Suprapubic skin (tissue), 4 donors: ENCODE results near the gene SPATA13. TPM values are rescaled to one million over a fixed set of nuclear protein-coding genes. Genes with fewer than 3 reads are reported as not detected.

ENCODE experiments used
- DNase-seq, 2 donors: peaks; one replicate each; pipeline ENCODE4 v3.0.0-alpha.2; 2019; ENCODE audit warnings: low spot score in 2 of 2
- H3K27ac ChIP-seq: fragments of 200-600 bp; sonication (generic); one replicate; pipeline ENCODE4 v1.5.1; 2019
- H3K27me3 ChIP-seq: fragments of 200-600 bp; sonication (generic); one replicate; pipeline ENCODE4 v1.5.1; 2019
- H3K36me3 ChIP-seq: fragments of 200-600 bp; sonication (generic); one replicate; pipeline ENCODE4 v1.5.1; 2019
- H3K4me1 ChIP-seq: fragments of 200-600 bp; sonication (generic); one replicate; pipeline ENCODE4 v1.5.1; 2019
- H3K4me3 ChIP-seq: fragments of 200-600 bp; sonication (generic); one replicate; pipeline ENCODE4 v1.5.1; 2019; ENCODE audit warnings: mild to moderate bottlenecking
- H3K9me3 ChIP-seq: fragments of 200-600 bp; sonication (generic); one replicate; pipeline ENCODE4 v1.5.1; 2019
- EP300 ChIP-seq: sonication (generic); formaldehyde crosslinking; IDR thresholded peaks from one replicate; pipeline ENCODE4 v1.6.1; 2017; ENCODE audit warnings: antibody characterized with exemption
- POLR2A ChIP-seq, 2 donors: fragments of 450-650 bp; IDR thresholded peaks; one replicate each; pipeline ENCODE4 v1.6.1; 2017; ENCODE audit warnings: antibody characterized with exemption in 2 of 2, mild to moderate bottlenecking in 2 of 2, moderate library complexity in 2 of 2
- POLR2AphosphoS5 ChIP-seq, 3 donors: sonication (generic); formaldehyde crosslinking; IDR thresholded peaks; one replicate each; pipeline ENCODE4 v1.6.1; 2017; ENCODE audit warnings: antibody characterized with exemption in 3 of 3
- WGBS: methylation state at CpG from one replicate; pipeline ENCODE4 v1.1.5; 2018; 5-methylcytosine and 5-hydroxymethylcytosine counted together
- total RNA-seq, 4 donors: library from RNA; depleted of rRNA; stranded (reverse); fragments of >200 nt; gene quantifications; one replicate each; pipeline ENCODE4 v1.1.0, GENCODE V29; 2016
- TF ChIP-seq, protein P1 (sequence below), 2 donors: fragments of 200-600 bp in 1 of 2; fragments of 450-650 bp in 1 of 2; sonication (generic) in 1 of 2; IDR thresholded peaks; one replicate each; pipeline ENCODE4 v1.5.1; 2016 to 2019; ENCODE audit warnings: antibody characterized with exemption in 2 of 2, mild to moderate bottlenecking in 1 of 2, moderate library complexity in 1 of 2

Gene SPATA13
- total RNA-seq, 4 donors from 2014 or later, result 26.5 to 64.2 (median 31.6) TPM

DNA sequence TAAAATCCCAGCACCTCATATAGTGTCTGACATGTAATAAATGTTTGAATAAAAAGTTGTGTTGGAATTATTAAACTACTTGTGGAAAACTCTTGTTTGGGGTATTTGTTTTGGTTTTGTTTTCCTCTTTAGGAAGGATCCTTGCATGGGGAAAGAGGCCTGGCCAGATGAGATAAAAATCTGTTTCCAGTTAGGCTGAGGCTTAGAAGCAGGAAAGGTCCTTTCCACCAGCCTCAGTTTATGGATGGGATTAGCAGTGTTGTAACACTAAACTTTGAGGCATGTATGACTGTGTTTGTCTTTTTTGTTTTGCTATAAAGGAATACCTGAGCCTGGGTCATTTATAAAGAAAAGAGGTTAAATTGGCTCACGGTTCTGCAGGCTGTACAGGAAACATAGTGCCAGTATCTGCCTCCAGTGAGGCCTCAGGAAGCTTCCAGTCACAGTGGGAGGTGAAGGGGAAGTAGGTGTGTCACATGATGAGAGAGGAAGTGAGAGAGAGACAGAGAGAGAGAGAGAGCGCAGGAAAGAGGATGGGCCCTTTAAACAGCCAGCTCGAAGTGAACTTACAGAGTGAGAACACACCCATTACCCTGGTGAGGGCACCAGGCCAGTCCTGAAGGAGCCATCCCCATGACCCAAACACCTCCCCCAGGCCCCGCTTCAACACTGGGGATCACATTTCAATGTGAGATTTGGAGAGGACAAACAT lies 21.6 kb downstream of the SPATA13 start:
- Histone ChIP-seq H3K27ac (no peak overlapping the region), H3K4me3 (no peak overlapping the region), H3K27me3 (no peaks in the 10 kb centered on the region), H3K9me3 (no peaks in the 10 kb centered on the region), H3K4me1 (no peaks in the 10 kb centered on the region), H3K36me3 (no peaks in the 10 kb centered on the region)
- 77% methylated on average over 4 of the region's 4 CpGs for WGBS
- DNase-seq, result no peak
- TF ChIP-seq, protein P1, sequence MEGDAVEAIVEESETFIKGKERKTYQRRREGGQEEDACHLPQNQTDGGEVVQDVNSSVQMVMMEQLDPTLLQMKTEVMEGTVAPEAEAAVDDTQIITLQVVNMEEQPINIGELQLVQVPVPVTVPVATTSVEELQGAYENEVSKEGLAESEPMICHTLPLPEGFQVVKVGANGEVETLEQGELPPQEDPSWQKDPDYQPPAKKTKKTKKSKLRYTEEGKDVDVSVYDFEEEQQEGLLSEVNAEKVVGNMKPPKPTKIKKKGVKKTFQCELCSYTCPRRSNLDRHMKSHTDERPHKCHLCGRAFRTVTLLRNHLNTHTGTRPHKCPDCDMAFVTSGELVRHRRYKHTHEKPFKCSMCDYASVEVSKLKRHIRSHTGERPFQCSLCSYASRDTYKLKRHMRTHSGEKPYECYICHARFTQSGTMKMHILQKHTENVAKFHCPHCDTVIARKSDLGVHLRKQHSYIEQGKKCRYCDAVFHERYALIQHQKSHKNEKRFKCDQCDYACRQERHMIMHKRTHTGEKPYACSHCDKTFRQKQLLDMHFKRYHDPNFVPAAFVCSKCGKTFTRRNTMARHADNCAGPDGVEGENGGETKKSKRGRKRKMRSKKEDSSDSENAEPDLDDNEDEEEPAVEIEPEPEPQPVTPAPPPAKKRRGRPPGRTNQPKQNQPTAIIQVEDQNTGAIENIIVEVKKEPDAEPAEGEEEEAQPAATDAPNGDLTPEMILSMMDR (IDR thresholded peaks at IDR 0.05), result no peak
- no peak for TF ChIP-seq POLR2A (IDR thresholded peaks at IDR 0.05)
- TF ChIP-seq EP300, result no peak

DNA sequence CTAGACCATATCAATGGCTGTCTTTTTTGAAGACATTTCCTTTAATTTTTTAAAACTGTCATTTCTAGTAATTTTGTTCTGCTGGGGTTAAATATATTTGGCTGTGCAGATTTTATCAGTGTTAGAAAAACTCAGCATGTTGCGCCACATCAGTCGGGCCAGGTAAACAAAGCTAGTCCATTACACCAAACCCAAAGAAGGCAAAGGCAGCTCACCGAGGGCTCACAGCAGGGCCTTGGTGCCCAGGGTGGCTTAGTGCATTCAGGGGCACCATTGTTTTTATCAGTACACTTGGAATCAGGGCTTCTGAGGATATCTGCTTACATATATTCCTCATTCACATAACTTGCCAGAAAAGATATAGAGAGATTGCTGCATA lies 22.2 kb downstream of the SPATA13 start:
- Histone ChIP-seq H3K36me3 (no peaks in the 10 kb centered on the region), H3K27ac (no peak overlapping the region), H3K9me3 (no peaks in the 10 kb centered on the region), H3K4me1 (no peaks in the 10 kb centered on the region), H3K4me3 (no peak overlapping the region), H3K27me3 (no peaks in the 10 kb centered on the region)
- 70% methylated on average over 3 of the region's 3 CpGs for WGBS
- no peak for DNase-seq
- TF ChIP-seq, protein P1 (IDR thresholded peaks at IDR 0.05), result no peak
- TF ChIP-seq EP300, result no peak
- TF ChIP-seq POLR2A (IDR thresholded peaks at IDR 0.05), result no peak
- no peak for TF ChIP-seq POLR2AphosphoS5 (IDR thresholded peaks at IDR 0.05)

DNA sequence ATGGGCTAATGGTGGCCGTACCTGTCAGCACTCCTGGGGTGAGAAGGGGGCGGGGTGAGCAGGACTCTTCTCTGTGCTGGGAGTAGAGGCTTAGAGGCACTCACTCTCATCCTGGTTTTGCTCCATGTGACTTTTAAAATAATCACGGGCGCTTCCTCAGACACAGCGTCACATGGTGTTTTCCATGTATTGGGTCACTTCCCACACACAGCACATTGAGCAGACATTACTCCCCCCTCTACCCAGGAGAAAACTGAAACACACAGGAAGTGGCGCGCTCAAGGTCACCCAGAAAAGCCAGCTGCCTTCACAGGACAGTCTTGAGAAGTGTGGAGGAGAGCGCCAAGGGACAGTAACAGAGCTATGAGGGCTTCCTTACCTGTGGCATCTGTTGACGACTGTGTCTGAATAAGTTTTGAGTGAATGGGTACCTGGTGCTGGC lies 23.2 kb downstream of the SPATA13 start:
- WGBS, result 93% methylated on average over 9 of the region's 9 CpGs
- H3K27me3 ChIP-seq, result no peaks in the 10 kb centered on the region
- TF ChIP-seq, protein P1 (IDR thresholded peaks at IDR 0.05), result no peak
- TF ChIP-seq POLR2AphosphoS5 (IDR thresholded peaks at IDR 0.05), result no peak
- no peak for TF ChIP-seq POLR2A (IDR thresholded peaks at IDR 0.05)
- no peak for TF ChIP-seq EP300
- no peaks in the 10 kb centered on the region for H3K9me3 ChIP-seq
- H3K27ac ChIP-seq, result no peak overlapping the region
- no peaks in the 10 kb centered on the region for H3K4me1 ChIP-seq
- no peaks in the 10 kb centered on the region for H3K36me3 ChIP-seq
- no peak overlapping the region for H3K4me3 ChIP-seq
- no peak for DNase-seq

DNA sequence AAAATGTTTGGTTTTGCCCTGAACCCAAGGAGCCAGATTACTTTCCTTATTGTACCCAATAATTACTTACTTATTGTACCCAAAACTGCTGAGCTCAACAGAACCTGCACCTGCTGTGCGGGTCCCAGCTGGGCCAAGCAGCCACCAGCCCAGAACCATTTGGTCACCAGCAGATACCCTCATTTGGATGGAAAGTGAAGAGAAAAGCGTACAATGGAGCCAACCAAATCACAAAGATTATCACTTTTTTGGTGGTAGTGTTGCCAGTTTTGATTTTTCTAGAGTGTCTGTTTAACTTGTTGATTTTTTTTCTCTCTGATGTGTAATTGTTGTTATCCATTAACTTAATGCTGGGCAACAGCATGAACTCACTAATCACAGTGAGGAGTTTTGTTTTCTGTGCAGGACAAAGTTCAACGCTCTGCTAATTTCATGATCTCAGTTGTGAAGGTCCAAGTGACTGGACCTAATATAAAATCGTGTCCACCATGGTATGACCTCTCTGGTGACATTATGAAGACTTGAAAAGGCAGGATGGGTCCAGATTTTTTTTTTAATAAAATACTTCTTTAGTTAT lies 23.8 kb downstream of the SPATA13 start:
- DNase-seq, result no peak

DNA sequence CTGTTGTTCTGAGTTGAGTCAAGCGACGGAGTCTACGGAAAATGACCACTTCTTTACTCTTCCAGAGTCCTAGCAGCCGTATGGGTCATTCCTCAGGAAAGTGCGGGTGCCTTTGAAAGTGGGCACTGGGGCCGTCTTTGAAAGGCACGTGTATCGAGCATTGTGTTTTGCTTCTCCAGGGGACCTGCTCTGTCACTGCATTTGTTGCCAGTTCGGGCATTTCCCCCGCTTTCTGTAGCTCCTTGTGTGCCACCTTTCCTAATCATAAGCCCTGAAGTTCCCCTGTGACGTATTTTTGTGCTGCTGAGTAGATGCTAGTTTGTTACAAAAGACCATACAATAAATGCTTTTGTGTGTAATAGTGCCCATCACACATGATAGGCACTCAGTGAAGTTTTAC lies 24.4 kb downstream of the SPATA13 start:
- TF ChIP-seq POLR2A (IDR thresholded peaks at IDR 0.05), result no peak
- TF ChIP-seq EP300, result no peak
- TF ChIP-seq, protein P1 (IDR thresholded peaks at IDR 0.05), result no peak
- no peak for TF ChIP-seq POLR2AphosphoS5 (IDR thresholded peaks at IDR 0.05)

More for the DNA sequence above, 23.8 kb downstream of the SPATA13 start:
- H3K27me3 ChIP-seq, result no peaks in the 10 kb centered on the region
- H3K9me3 ChIP-seq, result no peaks in the 10 kb centered on the region
- no peak overlapping the region for H3K4me3 ChIP-seq
- H3K4me1 ChIP-seq, result no peaks in the 10 kb centered on the region
- no peak overlapping the region for H3K27ac ChIP-seq
- TF ChIP-seq EP300, result no peak
- no peak for TF ChIP-seq POLR2A (IDR thresholded peaks at IDR 0.05)
- TF ChIP-seq, protein P1 (IDR thresholded peaks at IDR 0.05), result no peak
- TF ChIP-seq POLR2AphosphoS5 (IDR thresholded peaks at IDR 0.05), result no peak
- WGBS, result 90% methylated on average over 4 of the region's 4 CpGs
- no peaks in the 10 kb centered on the region for H3K36me3 ChIP-seq

More for the DNA sequence above, 24.4 kb downstream of the SPATA13 start:
- DNase-seq, result no peak
- Histone ChIP-seq H3K27ac (no peak overlapping the region), H3K4me3 (no peak overlapping the region), H3K9me3 (no peaks in the 10 kb centered on the region), H3K4me1 (no peaks in the 10 kb centered on the region), H3K27me3 (no peaks in the 10 kb centered on the region), H3K36me3 (no peaks in the 10 kb centered on the region)
- WGBS, result 96% methylated on average over 11 of the region's 11 CpGs
